ENCODE measurements around the gene ETS2. TPM values are rescaled to one million over a fixed set of nuclear protein-coding genes. Genes with fewer than 3 reads are reported as not detected.

The ETS2 gene
- total RNA-seq, 1 experiment from 2014 or later = 127 TPM

DNA sequence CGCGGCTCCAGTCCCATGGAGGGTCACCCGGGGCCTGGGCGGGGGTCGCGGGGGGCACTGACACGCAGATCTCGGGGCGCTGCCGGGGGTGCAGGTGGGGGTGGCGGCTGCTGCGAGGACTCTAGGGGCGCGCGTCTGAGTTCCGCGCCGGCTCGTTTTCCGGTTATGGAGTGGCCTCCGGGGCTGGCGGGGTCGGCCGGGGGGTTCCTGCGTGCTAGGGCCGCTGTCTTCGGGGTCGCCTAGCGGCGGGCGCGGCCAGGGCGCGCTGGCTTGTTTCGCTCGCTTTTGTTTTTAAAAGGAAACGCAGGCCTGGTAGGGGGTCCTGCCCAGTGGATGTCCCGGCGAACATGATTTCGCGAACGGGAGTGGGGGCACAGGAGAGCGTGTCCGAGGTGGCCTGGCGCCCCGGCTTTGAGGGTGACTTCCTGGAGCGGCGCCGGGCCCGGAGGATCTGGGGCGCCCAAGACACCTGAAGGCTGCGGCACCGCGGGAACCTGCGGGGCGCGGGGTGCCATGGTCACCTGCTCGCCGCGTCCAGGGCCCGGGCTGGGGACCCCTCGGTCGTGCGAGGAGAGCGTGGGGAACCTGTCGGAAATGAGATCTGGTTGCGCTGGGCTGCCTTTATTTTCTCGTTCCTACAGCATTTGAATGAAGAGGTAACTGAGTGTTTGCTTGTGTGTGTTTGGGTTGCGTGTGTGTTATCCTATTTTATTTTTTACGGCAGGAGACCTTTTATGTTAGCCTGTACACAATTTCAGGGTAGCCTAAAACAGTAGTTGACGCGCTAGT lies 618 bp downstream of the ETS2 start:
- Histone ChIP-seq H3K27ac (ENCODE audit: low read length) (peak overlapping the region; percentile 98), H3K4me1 (ENCODE audit: insufficient read depth, low read length) (peaks cover 72% of the 10 kb centered on the region), H3K27me3 (ENCODE audit: low read length) (no peaks in the 10 kb centered on the region), H3K4me3 (ENCODE audit: low read length) (peak overlapping the region; percentile 88), H3K4me2 (ENCODE audit: low read length) (peak overlapping the region; percentile 91), H3K9ac (ENCODE audit: low read length) (peak overlapping the region; percentile 99), H4K20me1 (ENCODE audit: low read length) (peaks cover 43% of the 10 kb centered on the region), H3K9me3 (ENCODE audit: low read length) (no peaks in the 10 kb centered on the region), H3F3A (ENCODE audit: low read length, unreplicated experiment) (peaks cover 25% of the 10 kb centered on the region), H3K36me3 (ENCODE audit: low read depth, low read length) (peaks cover 32% of the 10 kb centered on the region), H3K79me2 (ENCODE audit: low read length) (peaks cover 55% of the 10 kb centered on the region), H2AFZ (ENCODE audit: low read length) (no peak overlapping the region), H3K9me2 (replicated peaks; ENCODE audit: low read length) (no peaks in the 10 kb centered on the region)
- BruUV-seq (replicated peaks) = no TSS peak
- POLR2A ChIA-PET (ENCODE audit: unreplicated experiment) = interaction anchor here (0.6 to 0.9 kb wide), 3 partner anchors 33 to 321 kb away, joined by 4 to 6 read pairs (median 5); no protein-coding TSS in a partner anchor
- ATAC-seq (no peak), DNase-seq (no peak)
- TF ChIP-seq CTCF (conservative IDR thresholded peaks at IDR 0.05; ENCODE audit: low read depth, low read length) (no peak), EZH2phosphoT487 (IDR thresholded peaks at IDR 0.05; ENCODE audit: borderline replicate concordance, low read length) (no peak), EZH2 (IDR thresholded peaks at IDR 0.05; ENCODE audit: low read length, unreplicated experiment) (no peak)
- intact Hi-C loops (cut with micrococcal nuclease) = loop anchor here (5.0 kb wide), 1 partner anchor 271 kb away; no protein-coding TSS in a partner anchor
- CTCF ChIA-PET = interaction anchor here (0.7 to 1.0 kb wide), 2 partner anchors 51 to 92 kb away, joined by 3 to 5 read pairs; no protein-coding TSS in a partner anchor

GRCh38 chr21:38806942-38807284 lies 1.2 kb downstream of the ETS2 start:
- H3K9me3 ChIP-seq (ENCODE audit: low read length) = no peaks in the 10 kb centered on the region
- no peaks in the 10 kb centered on the region for H3K9me2 ChIP-seq (replicated peaks; ENCODE audit: low read length)
- intact Hi-C loops (cut with micrococcal nuclease) = loop anchor here (5.0 kb wide), 1 partner anchor 270 kb away; no protein-coding TSS in a partner anchor
- ChIA-PET CTCF (interaction anchor here (0.7 to 1.4 kb wide), 3 partner anchors 32 to 319 kb away, joined by 4 to 5 read pairs (median 5); no protein-coding TSS in a partner anchor), POLR2A (ENCODE audit: unreplicated experiment) (interaction anchor here (0.6 to 0.7 kb wide), 3 partner anchors 10 to 320 kb away, joined by 3 to 4 read pairs (median 4); no protein-coding TSS in a partner anchor)
- TF ChIP-seq CTCF (conservative IDR thresholded peaks at IDR 0.05; ENCODE audit: low read depth, low read length) = no peak
- TF ChIP-seq EZH2 (IDR thresholded peaks at IDR 0.05; ENCODE audit: low read length, unreplicated experiment) = no peak
- no peak for TF ChIP-seq EZH2phosphoT487 (IDR thresholded peaks at IDR 0.05; ENCODE audit: borderline replicate concordance, low read length)
- H3K27ac ChIP-seq (ENCODE audit: low read length) = peak overlapping the region; percentile 98
- H3K79me2 ChIP-seq (ENCODE audit: low read length) = peaks cover 60% of the 10 kb centered on the region
- no peak for ATAC-seq
- H3K9ac ChIP-seq (ENCODE audit: low read length) = peak overlapping the region; percentile 99
- H3K4me1 ChIP-seq (ENCODE audit: insufficient read depth, low read length) = peaks cover 73% of the 10 kb centered on the region
- H3K36me3 ChIP-seq (ENCODE audit: low read depth, low read length) = peaks cover 37% of the 10 kb centered on the region
- peaks cover 21% of the 10 kb centered on the region for H3F3A ChIP-seq (ENCODE audit: low read length, unreplicated experiment)
- peak overlapping the region; percentile 91 for H3K4me2 ChIP-seq (ENCODE audit: low read length)
- no peak overlapping the region for H2AFZ ChIP-seq (ENCODE audit: low read length)
- H3K4me3 ChIP-seq (ENCODE audit: low read length) = peak overlapping the region; percentile 88
- TSS peak; percentile 41 for BruUV-seq (replicated peaks)
- no peaks in the 10 kb centered on the region for H3K27me3 ChIP-seq (ENCODE audit: low read length)
- DNase-seq = peak; percentile 50
- H4K20me1 ChIP-seq (ENCODE audit: low read length) = peaks cover 46% of the 10 kb centered on the region
